Ovary (tissue), 9 donors: ENCODE data around the gene SMIM24. TPM values are rescaled to one million over a fixed set of nuclear protein-coding genes. Genes with fewer than 3 reads are reported as not detected.
A peak's percentile ranks its signal among the peaks of the same experiment; 100 is the strongest.

ENCODE experiments used
- DNase-seq, 5 donors: peaks; one replicate each; pipeline ENCODE4 v3.0.0-alpha.2; 2019 to 2020
- H3K27ac ChIP-seq, 2 donors: fragments of 200-600 bp; one replicate each; pipeline versions ENCODE4 v1.5.1 to v1.8.0; 2019 to 2022
- H3K27me3 ChIP-seq: fragments of 200-600 bp; one replicate; pipeline ENCODE4 v1.8.0; 2022
- H3K36me3 ChIP-seq: fragments of 200-600 bp; sonication (generic); one replicate; pipeline ENCODE4 v1.5.1; 2019
- H3K4me1 ChIP-seq: one replicate; pipeline ENCODE4 v1.8.1; 2013; ENCODE audit warnings: mild to moderate bottlenecking, moderate library complexity; ENCODE audit not compliant: insufficient read depth
- H3K4me3 ChIP-seq: fragments of 200-600 bp; sonication (generic); one replicate; pipeline ENCODE4 v1.5.1; 2017
- H3K9me3 ChIP-seq, 2 donors: fragments of 200-600 bp in 1 of 2; sonication (generic) in 1 of 2; one replicate each; pipeline versions ENCODE4 v1.5.1 to v1.8.1; 2013 to 2019; ENCODE audit warnings: mild to moderate bottlenecking in 1 of 2, moderate library complexity in 1 of 2
- CTCF ChIP-seq, 3 donors: fragments of 450-650 bp in 2 of 3; fragments of 200-600 bp in 1 of 3; IDR thresholded peaks; one replicate each; pipeline versions ENCODE4 v1.5.1 to v1.8.0; 2016 to 2022; ENCODE audit warnings: antibody characterized with exemption in 3 of 3, mild to moderate bottlenecking in 1 of 3
- EP300 ChIP-seq: sonication (generic); formaldehyde crosslinking; IDR thresholded peaks from one replicate; pipeline ENCODE4 v1.6.1; 2017; ENCODE audit warnings: antibody characterized with exemption
- POLR2A ChIP-seq: fragments of 450-650 bp; IDR thresholded peaks from one replicate; pipeline ENCODE4 v1.6.1; 2017; ENCODE audit warnings: antibody characterized with exemption, mild to moderate bottlenecking, moderate library complexity
- WGBS, 3 donors: extraction: QIAGEN DNeasy Blood & Tissue Kit in 1 of 3; methylation state at CpG; one replicate each; pipeline versions ENCODE4 v1.1.5 to v1.1.7; 2013 to 2017; 5-methylcytosine and 5-hydroxymethylcytosine counted together
- intact Hi-C, 4 donors: fragments of 100-400 bp; cut with DNase I; formaldehyde crosslinking; loops; one replicate each; pipeline versions ENCODE4 v1.11.0 to v1.15.1; 2022 to 2023
- polyA plus RNA-seq, 2 donors: library from polyadenylated mRNA; stranded (reverse); fragments of 200-250 nt in 1 of 2; fragments of 350-450 nt in 1 of 2; fragmentation: Illumina TruSeq in 1 of 2; extraction: RNeasy Lipid Tissue Mini Kit (QIAGEN cat#74804) in 1 of 2; gene quantifications; one replicate each; pipeline ENCODE4 v1.2.3, GENCODE V29; 2013 to 2014
- total RNA-seq, 7 donors: library from RNA; depleted of rRNA in 2 of 7; stranded (reverse); fragments of >200 nt in 2 of 7; fragmentation: NEBNext Ultra II Directional in 3 of 7; extraction: Animal tissue kit (Norgen Biotek cat#: 25700) in 3 of 7; gene quantifications; one replicate each; pipeline versions ENCODE4 v1.1.0 to v1.2.4, GENCODE V29; 2016 to 2023
- donor health status: DM: no; HTN: no; CAD: no; lungs with moderate emphysema.
- donor health status: DM: no; HTN: no; CAD: no.
- donor health status: Bipolar disorder and iron deficiency.
- donor health status: DM: yes; HTN: yes; CAD: no.
- donor health status: DM: no; HTN: no; CAD: no.
- donor health status: DM: yes; HTN: yes; CAD: no.

SMIM24 gene
- total and polyA plus RNA-seq, 9 donors, result 0.10 to 2.6 (median 0.94) TPM; not detected in 3

- no peak overlapping the region for H3K4me3 ChIP-seq
- no peak for DNase-seq
- H3K9me3 ChIP-seq, result no peaks in the 10 kb centered on the region
- no peaks in the 10 kb centered on the region for H3K27me3 ChIP-seq
- H3K36me3 ChIP-seq, result no peaks in the 10 kb centered on the region
- WGBS, 3 donors, result 21 to 29% (median 23%) methylated on average over 12 to 15 of the region's 15 CpGs
- peaks cover 7% of the 10 kb centered on the region for H3K4me1 ChIP-seq
- no peak for TF ChIP-seq EP300
- no peak for TF ChIP-seq CTCF (IDR thresholded peaks at IDR 0.05)
- TF ChIP-seq POLR2A, result no peak
- intact Hi-C loops, result no loop called here
- H3K27ac ChIP-seq, result no peak overlapping the region
These were observed 35.6 kb upstream of the SMIM24 start for GRCh38 chr19:3515891-3516422.

DNA sequence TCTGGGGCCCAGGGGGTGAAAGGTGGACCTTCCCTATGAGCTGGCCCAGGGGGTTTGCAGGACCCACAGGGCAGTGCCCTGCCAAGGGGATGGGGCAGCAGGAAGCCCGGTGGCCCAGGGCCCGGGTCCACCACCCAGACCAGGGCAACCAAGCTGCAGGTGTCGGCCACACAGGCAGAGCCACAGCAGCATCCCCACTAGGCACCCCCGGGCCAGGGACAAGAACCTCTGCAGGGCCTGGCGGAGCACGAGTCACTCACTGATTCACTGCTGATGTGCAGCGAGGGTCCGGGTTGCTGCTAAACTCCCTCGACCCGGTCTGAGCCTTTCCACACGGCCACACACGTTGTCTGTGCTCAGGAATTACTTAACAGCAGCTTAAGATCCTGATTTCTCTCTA is 34.6 kb upstream of the SMIM24 start:
- 75 to 76% (median 76%) methylated on average over 8 to 12 of the region's 12 CpGs for WGBS, 3 donors

GRCh38 chr19:3513229-3514140 is 33.2 kb upstream of the SMIM24 start:
- TF ChIP-seq EP300 (no peak), POLR2A (no peak), CTCF (IDR thresholded peaks at IDR 0.05) (no peak)
- Histone ChIP-seq H3K27ac (no peak overlapping the region), H3K9me3 (no peaks in the 10 kb centered on the region), H3K4me3 (no peak overlapping the region), H3K36me3 (no peaks in the 10 kb centered on the region), H3K27me3 (no peaks in the 10 kb centered on the region), H3K4me1 (peaks cover 8% of the 10 kb centered on the region)
- WGBS, 3 donors, result 79 to 84% (median 82%) methylated on average over 22 to 23 of the region's 23 CpGs
- DNase-seq, result peak in 1 of 5 donors; percentile 52
- intact Hi-C loops, result no loop called here

More for the DNA sequence above, 34.6 kb upstream of the SMIM24 start:
- intact Hi-C loops, result no loop called here
- no peaks in the 10 kb centered on the region for H3K27me3 ChIP-seq
- no peaks in the 10 kb centered on the region for H3K36me3 ChIP-seq
- H3K9me3 ChIP-seq, result no peaks in the 10 kb centered on the region
- H3K4me3 ChIP-seq, result no peak overlapping the region
- TF ChIP-seq POLR2A (no peak), EP300 (no peak), CTCF (IDR thresholded peaks at IDR 0.05) (no peak)
- H3K4me1 ChIP-seq, result peaks cover 7% of the 10 kb centered on the region
- H3K27ac ChIP-seq, result no peak overlapping the region
- no peak for DNase-seq

DNA sequence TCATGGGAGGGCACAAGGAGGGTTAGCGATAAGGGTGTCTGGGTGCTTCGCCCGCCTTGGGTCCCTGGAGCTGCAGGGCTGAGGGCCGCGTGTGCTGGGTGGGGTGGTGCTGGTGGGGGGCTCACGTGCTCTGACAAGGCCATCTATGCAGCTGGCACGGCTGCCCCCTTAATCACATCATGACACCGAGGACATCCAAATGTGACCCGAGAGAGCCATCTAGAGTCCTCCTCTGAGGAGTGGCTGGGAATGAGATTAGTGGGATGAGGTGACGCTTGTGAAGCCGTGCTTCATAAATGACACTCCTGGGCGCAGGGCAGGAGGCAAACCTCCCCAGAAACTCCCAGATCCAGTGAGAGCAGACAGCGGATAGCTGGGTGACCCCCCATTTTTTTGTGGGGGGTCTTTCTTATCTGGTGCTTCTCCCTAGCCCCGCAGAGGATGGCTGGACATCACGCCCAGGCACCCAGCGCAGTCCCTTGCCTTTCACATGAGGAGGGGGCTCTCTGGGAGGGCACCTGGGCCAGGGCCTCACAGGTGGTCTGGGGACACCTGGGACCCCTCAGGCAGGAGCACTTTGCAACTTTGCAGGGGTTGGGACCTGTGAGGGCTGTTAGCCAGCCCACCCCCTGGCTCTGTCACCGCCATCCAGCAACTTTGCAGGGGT is 32.4 kb upstream of the SMIM24 start:
- H3K27ac ChIP-seq, result no peak overlapping the region
- TF ChIP-seq CTCF (IDR thresholded peaks at IDR 0.05) (no peak), POLR2A (no peak), EP300 (no peak)
- no peaks in the 10 kb centered on the region for H3K36me3 ChIP-seq
- WGBS, 3 donors, result 88 to 92% (median 89%) methylated on average over 17 of the region's 17 CpGs
- H3K27me3 ChIP-seq, result no peaks in the 10 kb centered on the region
- no peak for DNase-seq
- H3K4me3 ChIP-seq, result no peak overlapping the region
- no peaks in the 10 kb centered on the region for H3K9me3 ChIP-seq
- peaks cover 10% of the 10 kb centered on the region for H3K4me1 ChIP-seq
- intact Hi-C loops, result no loop called here
